HG03196 (cell line): Measurements from ENCODE around the gene EFCAB5.
"Not testable (repeated sequence)": the region's sequence is repeated elsewhere in the genome, so short reads cannot be mapped to it uniquely, and the experiment has no call there.

Source experiments
- ATAC-seq: cut with Tn5 transposase; IDR thresholded peaks from one replicate; pipeline ENCODE4 v1.9.1; 2021; ENCODE audit not compliant: unreplicated experiment

The EFCAB5 gene

GRCh38 chr17:30091771-30092170 is 150.3 kb downstream of the EFCAB5 start:
- no peak for ATAC-seq

- ATAC-seq = no peak
Measured at GRCh38 chr17:30092886-30093285, 151.5 kb downstream of the EFCAB5 start.

- ATAC-seq = no peak
Measured at GRCh38 chr17:30093463-30094147, 152.2 kb downstream of the EFCAB5 start.

GRCh38 chr17:30095507-30096244 is 154.2 kb downstream of the EFCAB5 start:
- no peak for ATAC-seq

GRCh38 chr17:30101686-30102390 is 160.4 kb downstream of the EFCAB5 start:
- ATAC-seq = no peak

- no peak for ATAC-seq
Measured at GRCh38 chr17:30103921-30104320, 162.5 kb downstream of the EFCAB5 start.

GRCh38 chr17:30104575-30105339 is 163.3 kb downstream of the EFCAB5 start:
- ATAC-seq = no peak

- no peak for ATAC-seq
Measured at GRCh38 chr17:30112794-30113193, 171.4 kb downstream of the EFCAB5 start.

GRCh38 chr17:30113213-30113612 is 171.8 kb downstream of the EFCAB5 start:
- ATAC-seq = no peak

- ATAC-seq = no peak
Measured at GRCh38 chr17:30116345-30116660, 174.9 kb downstream of the EFCAB5 start.

GRCh38 chr17:30116661-30117551 is 175.5 kb downstream of the EFCAB5 start, which contains the start of gene NSRP1:
NSRP1 (plus strand) TSS chr17:30116816; CDS start chr17:30116844, 28 bp downstream.
- ATAC-seq = peak; percentile 83

- no peak for ATAC-seq
Measured at GRCh38 chr17:30117675-30118081, 176.2 kb downstream of the EFCAB5 start.

- ATAC-seq = not testable (repeated sequence)
Measured at GRCh38 chr17:30118635-30119034, 177.2 kb downstream of the EFCAB5 start.

GRCh38 chr17:30124273-30124796 is 182.9 kb downstream of the EFCAB5 start:
- ATAC-seq = no peak

GRCh38 chr17:30130121-30130520 is 188.7 kb downstream of the EFCAB5 start:
- no peak for ATAC-seq

GRCh38 chr17:30132615-30133014 is 191.2 kb downstream of the EFCAB5 start:
- ATAC-seq = no peak

GRCh38 chr17:30133197-30133596 is 191.8 kb downstream of the EFCAB5 start:
- no peak for ATAC-seq

- ATAC-seq = no peak
Measured at GRCh38 chr17:30134551-30134950, 193.1 kb downstream of the EFCAB5 start.

GRCh38 chr17:30137158-30137557 is 195.7 kb downstream of the EFCAB5 start:
- ATAC-seq = no peak

- not testable (repeated sequence) for ATAC-seq
Measured at GRCh38 chr17:30147860-30148259, 206.4 kb downstream of the EFCAB5 start.
